Activated naive CD8-positive, alpha-beta T cell treated with anti-CD3 and anti-CD28 coated beads, Interleukin-2, amount 50 U/mL, for 16 hours (primary cell): ENCODE measurements around the gene RUNDC3A.
"Not testable (repeated sequence)": the region's sequence is repeated elsewhere in the genome, so short reads cannot be mapped to it uniquely, and the experiment has no call there.

Source experiments
- DNase-seq: peaks from one replicate; pipeline ENCODE4 v3.0.0-alpha.2; 2020; ENCODE audit warnings: low read depth, low spot score

The RUNDC3A gene

GRCh38 chr17:44318077-44318892 lies 9.9 kb downstream of the RUNDC3A start:
- no peak for DNase-seq

- DNase-seq: no peak
Observed at GRCh38 chr17:44320066-44320465, 11.7 kb downstream of the RUNDC3A start.

GRCh38 chr17:44321246-44322120 lies 13.1 kb downstream of the RUNDC3A start:
- DNase-seq: no peak

DNA sequence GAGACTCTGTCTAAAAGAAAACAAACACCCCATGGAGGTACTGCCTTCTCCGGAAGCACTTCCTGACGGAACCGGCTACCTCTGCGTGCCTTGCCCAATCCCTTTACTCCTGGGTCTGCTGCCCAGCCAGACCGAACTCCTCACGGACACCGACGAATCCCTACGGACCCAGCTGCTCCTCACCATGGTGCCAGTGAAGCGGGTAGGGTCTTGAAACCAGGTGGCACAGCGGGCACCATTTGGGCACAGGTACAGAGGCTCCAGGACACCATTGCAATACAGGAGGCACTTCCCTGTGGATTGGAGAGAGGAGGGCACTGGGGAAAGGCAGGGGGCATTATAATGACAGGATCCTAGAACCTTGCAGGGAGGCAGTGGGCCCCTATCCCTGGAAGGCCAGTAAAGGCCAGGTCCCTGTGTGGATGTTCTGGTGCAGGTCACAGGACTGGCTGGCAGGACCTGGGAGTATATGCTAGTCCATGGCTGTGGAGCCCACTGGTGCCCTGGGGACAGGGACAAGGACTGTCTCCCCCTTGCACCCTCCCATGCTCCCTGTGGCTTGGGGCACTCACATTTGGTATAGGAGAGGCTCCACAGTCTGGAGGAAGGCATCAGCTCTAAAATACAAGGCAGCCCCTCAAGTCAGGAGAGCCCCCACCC lies 14.0 kb downstream of the RUNDC3A start:
- no peak for DNase-seq

GRCh38 chr17:44323359-44324091 lies 15.1 kb downstream of the RUNDC3A start:
- no peak for DNase-seq

DNA sequence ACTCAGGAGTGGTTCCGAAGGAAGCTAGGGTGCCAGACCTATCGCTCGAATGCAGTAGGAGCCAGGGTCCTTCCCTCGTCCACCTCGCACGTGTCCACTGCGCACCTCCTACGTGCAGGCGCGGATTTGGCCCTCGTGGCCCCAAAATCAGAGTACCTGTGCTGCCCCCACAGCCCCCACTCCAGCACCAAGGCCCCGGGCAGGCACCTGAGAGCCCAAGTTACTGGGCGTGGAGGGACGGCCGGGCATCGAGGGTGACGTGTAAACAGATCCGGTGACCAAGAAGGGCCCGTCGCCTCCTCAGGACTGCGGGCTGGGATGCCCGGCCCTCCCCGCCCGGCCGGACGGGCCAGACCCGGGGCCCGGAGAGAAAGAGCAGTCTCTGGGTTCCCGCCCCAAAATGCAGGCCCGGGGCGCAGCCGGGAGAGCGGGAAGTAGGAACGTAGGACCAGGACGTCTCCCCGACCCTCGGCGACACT lies 15.7 kb downstream of the RUNDC3A start:
- DNase-seq: no peak

DNA sequence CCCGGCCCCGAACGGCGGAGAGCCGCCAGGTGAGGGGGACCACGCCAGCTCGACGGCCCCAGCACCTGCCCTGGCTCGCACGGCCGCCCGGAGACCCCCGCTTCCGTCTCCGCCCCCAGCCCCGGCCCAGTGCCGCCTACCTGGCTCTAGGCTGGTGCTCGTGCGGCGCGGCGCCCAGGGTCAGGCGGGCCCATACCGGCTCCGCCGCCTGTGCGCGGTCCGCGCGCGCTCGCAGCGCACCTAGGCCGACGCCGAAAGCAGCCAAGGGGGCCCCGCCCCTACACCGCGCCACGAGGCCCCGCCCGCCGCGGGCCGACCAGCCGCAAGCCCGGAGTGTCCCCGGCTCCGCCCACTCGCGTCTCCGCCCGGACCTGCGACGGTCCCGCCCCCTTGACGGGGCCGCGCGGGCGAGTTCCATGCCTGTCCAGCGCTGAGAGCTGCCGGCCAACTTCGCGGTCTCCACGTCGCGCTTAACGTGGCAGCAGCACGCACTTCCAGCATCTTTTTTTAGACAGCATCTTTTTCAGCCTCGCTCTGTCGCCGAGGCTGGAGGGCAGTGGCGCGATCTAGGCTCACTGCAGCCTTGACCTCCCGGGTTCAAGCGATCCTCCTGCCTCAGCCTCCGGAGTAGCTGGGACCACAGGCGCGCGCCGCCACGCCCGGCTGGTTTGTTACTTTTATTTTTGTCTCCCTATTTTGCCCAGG lies 16.3 kb downstream of the RUNDC3A start, which contains the start of gene SLC25A39:
Gene SLC25A39, minus strand, starts transcription at position 253 of the 705 bp plus-strand sequence. CDS start 1,261 bp downstream, outside the sequence.
- peak; percentile 89 for DNase-seq

GRCh38 chr17:44326861-44327444 lies 18.6 kb downstream of the RUNDC3A start:
- DNase-seq: peak; percentile 78

GRCh38 chr17:44327715-44328449 lies 19.5 kb downstream of the RUNDC3A start:
- no peak for DNase-seq

GRCh38 chr17:44329516-44329915 lies 21.1 kb downstream of the RUNDC3A start:
- not testable (repeated sequence) for DNase-seq

DNA sequence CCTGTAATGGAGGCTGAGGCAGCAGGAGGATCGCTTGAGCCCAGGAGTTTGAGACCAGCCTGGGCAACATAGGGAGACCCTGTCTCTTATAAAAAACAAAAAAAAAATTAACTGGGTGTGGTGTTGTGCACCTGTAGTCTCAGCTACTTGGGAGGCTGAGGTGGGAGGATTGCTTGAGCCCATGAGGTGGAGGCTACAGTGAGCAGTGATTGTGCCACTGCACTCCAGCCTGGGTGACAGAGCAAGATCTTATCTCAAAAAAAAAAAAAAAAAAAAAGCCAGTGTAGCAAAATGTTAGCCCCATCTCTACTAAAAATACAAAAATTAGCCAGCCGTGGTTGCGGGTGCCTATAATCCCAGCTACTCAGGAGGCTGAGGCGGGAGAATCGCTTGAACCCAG lies 21.9 kb downstream of the RUNDC3A start:
- DNase-seq: not testable (repeated sequence)

GRCh38 chr17:44331249-44331760 lies 22.9 kb downstream of the RUNDC3A start:
- DNase-seq: peak; percentile 49

DNA sequence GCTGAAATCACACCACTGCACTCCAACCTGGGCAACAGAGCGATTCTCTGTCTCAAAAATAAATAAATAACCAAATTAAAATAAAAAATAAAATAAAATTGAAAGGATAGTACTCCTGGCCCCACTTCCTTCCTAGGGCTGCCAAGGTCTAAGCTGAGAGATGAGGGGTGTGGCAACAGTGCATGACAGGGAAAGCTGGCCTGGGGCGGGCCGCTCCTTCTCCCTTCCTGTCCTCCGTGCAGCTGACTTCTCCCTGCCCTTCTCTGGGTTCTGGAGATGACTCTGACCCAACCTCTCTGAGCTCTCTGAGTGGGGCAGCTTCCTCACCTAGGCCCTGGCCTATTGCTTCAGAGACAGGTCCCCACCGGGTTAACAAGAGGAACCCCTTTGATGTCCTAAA lies 25.0 kb downstream of the RUNDC3A start:
- DNase-seq: no peak

DNA sequence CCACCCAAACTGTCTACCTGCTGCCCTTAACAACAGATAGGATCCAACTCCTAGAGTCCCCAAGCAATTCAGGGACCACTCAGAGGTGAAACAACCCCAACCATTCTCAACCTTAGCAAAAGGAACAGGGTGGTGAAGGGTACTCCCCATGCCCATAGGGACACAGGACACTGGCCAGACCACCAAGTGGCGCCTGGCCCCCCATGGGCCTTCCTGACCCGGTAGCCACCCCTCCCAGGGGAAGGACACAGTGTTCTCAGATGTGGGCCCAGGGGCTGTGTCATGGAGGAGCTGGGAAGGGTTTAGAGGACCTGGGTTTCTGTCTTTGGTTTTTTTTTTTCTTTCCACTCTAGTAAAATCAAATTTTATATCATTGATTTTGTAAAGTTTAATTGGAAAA lies 25.9 kb downstream of the RUNDC3A start:
- no peak for DNase-seq

DNA sequence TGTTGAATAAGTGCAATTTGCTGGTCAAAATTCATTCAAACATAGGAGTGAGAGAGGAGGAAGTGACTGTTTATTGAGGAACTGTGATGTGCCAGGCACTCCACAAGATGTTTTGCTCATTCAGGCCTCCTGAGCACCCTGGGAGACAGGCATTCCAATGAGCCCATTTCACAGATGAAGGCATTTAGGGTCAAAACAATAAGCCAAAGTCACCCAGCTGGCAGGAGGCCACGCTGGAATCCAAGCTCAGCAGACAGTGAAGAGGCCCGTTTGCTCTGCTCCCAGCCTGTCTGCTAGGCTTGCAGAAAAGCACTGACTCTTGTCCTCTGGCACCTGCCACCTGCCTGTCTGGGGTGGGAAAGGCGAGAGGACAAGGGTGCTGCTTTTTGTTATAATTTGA lies 26.3 kb downstream of the RUNDC3A start:
- DNase-seq: no peak

DNA sequence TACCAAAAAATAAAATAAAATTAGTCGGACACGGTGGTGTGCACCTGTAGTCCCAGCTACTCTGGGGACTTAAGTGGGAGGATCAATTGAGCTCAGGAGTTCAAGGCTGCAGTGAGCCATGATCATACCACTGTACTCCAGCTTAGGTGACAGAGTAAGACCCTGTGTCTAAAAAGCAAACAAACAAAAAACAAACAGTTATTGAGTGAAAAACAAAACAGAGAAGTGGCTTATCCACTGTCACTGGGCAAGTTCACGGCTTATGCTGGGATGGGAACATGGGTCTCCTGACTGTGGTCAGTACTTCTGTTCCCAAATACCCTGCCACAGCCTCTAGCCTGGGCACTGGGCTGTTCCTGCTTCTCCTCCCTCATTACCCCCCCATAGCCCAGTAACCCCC lies 27.2 kb downstream of the RUNDC3A start:
- no peak for DNase-seq

GRCh38 chr17:44335968-44336367 lies 27.6 kb downstream of the RUNDC3A start:
- DNase-seq: no peak

DNA sequence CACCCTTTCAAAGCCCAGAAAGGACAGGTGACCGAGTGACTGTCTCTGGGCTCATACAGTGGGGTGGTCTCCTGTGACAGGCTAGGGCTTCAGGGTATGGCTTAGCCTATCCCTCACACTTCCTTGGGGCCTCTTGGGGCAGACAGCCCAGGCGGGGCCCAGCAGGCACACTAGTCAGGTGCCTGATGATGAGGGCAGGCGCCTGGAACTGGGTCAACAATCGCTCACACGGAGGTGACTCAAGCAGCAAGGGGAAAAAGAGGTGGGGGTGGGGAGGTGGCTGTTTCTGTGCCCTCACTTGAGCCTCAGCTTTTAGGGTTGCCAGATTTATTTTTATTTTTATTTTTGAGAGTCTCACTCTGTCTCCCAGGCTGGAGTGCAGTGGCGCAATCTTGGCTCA lies 30.3 kb downstream of the RUNDC3A start:
- no peak for DNase-seq

DNA sequence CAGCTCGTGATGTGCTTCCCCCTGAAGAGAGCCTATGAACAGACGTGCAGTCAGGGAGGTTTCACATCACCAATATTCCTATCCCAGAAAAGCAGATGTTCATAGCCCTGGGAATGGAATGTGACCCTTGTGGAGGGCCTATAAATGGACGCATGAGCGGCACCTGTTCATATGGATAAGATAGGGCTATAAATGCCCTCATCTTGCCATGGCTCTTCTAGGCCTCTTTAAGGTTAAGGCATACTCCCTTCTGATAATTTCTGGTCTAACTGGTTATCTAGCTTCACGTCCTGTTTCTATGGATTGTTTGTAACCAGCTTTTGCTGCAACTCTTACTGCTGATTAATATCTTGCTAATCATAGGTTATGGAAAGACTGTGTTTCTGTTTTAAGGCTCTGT lies 32.2 kb downstream of the RUNDC3A start:
- DNase-seq: not testable (repeated sequence)
